ENCODE measurements around the gene EHD1.

Gene EHD1

DNA sequence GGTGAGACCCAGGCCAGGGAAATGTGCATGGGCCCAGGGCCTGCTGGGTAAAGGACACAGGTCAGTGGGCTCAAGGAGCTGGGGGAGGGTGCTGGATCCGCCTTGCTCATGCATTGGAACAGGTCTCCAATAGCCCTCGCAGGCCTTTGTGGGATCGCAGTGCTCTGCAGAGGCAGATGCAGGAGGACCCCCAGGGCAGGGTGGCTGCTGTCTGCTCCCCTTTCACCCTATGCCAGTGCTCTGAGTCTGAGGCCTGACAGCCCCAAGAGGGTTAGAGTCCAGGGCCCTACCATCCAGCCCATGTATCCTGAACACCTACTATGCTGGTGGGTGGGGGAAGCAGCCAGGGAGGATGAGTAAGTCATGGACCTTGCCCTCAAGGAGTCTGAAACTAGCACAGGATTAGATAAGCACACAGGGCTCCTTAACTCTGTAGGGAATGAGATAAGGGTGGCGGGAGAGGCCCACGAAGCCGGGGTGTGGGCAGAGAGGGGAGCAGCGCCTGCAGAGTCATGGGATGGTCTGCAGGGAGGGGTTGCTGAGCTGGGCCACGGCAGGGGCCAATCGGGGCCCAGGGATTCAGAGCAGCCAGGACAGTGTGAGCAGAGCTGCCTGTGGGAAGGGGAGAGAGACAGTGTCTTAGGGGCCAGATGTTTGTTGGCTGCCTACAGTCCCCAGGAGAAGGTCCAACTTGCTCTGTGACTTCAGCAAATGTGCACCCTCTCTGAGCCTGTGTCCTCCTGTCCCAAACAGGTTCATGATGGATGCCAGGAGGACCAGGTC lies 10.5 kb upstream of the EHD1 start:
- DNase-seq: no peak

GRCh38 chr11:64888406-64888728 lies 9.9 kb upstream of the EHD1 start:
- no peak for DNase-seq

DNA sequence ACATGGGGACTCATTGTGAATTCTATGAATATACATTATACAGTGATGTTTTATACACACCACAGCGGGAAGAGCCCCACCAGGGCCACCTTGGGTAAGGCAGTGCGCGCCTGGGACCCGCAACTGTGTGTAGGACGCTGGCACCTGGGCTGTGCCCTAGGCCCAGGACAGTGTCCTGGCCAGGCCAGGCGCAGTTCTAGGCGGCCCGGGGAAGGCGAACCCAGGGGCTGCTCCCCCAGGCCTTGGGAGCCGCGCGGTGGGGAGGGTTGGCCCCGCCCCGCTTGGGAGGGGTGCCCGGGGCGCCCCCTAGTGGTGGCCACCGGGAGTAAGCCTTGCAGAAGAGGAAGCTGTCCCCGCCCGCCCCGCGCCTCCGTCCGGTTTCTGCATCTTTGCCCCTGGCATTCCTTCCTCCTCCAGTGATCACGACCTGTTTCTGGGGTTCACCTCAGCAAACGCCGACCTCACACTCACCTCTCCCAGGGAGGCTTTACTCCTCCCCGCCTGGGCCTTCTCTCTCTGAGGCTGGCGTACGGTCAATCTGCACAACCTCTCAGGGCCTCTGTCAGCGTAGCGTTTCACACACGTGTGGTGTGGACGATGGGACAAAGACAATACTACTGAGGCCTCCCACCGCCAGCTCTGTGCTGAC lies 9.5 kb upstream of the EHD1 start:
- DNase-seq: peak; percentile 89

GRCh38 chr11:64887234-64887756 lies 8.9 kb upstream of the EHD1 start:
- no peak for DNase-seq

GRCh38 chr11:64885367-64886286 lies 7.2 kb upstream of the EHD1 start:
- DNase-seq: peak; percentile 48

GRCh38 chr11:64884019-64884418 lies 5.6 kb upstream of the EHD1 start:
- no peak for DNase-seq

- no peak for DNase-seq
Measured at GRCh38 chr11:64883575-64883974, 5.2 kb upstream of the EHD1 start.

DNA sequence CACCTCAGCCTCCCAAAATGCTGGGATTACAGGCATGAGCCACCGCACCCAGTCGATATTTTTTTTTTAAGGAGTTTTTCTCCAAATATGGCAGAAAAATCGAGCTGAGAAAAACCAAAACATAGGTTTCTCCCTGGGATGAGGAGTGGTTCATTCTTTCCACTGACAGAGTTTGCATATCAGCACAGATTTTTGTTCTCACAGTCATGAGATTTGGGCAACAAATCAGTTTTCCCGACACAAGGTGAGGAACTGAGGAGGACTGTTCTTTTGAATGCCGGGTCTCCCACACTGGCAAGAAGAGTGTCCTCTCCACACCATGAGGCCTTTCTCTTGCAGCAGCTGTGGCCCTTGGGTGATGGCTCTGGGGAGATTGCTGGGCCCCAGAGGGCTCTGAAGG lies 3.8 kb upstream of the EHD1 start:
- DNase-seq: no peak

- DNase-seq: no peak
Measured at GRCh38 chr11:64881476-64881875, 3.1 kb upstream of the EHD1 start.

GRCh38 chr11:64880240-64881001 lies 2.0 kb upstream of the EHD1 start:
- no peak for DNase-seq

DNA sequence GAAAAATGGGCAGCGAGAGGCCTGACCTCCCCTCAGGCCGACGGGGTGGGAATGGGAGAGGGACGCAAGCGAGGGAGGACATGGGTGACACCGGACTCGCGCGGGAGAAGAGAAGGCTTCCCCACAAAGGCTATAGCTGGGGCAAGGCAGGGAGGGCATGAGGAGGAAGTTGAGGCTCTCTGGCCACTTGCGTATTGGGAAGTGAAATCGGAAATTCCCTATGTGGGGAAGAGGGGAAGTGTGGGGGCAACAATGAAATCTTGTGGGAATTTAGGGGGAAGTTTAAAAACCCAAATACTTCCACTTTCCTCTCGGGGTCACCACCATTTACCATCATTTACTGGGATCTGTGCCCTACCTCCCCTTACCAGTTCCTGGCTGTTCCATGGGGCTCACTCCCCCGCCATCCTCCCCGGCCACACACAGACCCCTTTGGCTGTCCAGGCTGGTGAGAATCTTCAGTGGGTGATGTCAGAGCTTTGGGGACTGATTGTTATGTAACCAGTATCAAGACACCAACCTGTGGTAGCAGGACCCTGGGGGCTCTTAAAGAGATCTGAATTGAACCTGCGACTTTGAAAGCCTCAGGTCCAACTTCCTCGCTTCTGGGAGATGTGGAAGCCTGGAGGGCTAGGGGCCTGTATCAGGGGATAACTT lies 951 bp upstream of the EHD1 start:
- no peak for DNase-seq

GRCh38 chr11:64878223-64878493 lies 263 bp downstream of the EHD1 start:
- DNase-seq: no peak

- DNase-seq: peak; percentile 66
Measured at GRCh38 chr11:64877390-64878222, 815 bp downstream of the EHD1 start.

DNA sequence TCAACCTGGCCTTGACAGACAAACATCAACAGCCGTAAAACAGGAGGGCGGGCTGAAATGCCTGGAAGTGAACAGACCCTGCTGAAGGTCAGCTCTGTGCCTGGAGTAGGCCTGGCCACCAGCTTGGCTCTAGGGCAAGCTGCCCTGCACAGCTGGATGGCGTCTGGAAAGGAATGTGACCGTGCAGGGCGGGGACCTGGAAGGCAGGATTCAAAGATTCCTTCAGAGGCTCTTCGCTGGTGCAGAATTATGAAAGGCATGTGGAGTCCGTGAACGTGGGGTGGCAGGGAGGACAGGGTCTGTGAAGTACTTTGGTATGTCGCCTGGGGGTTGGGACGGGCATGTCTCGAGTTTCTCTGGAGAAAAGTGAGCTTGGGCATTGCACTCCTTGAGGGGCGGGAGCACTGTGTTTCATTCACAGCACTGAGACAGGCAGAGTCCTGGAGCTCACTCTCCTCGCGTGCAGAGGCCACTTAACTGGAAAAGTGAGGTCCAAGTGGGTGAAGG lies 1.5 kb downstream of the EHD1 start:
- DNase-seq: peak; percentile 42

- DNase-seq: peak; percentile 66
Measured at GRCh38 chr11:64876229-64876750, 2.1 kb downstream of the EHD1 start.

GRCh38 chr11:64875369-64876228 lies 2.8 kb downstream of the EHD1 start:
- no peak for DNase-seq

- no peak for DNase-seq
Measured at GRCh38 chr11:64874308-64875240, 3.8 kb downstream of the EHD1 start.

- DNase-seq: no peak
Measured at GRCh38 chr11:64872790-64873488, 5.5 kb downstream of the EHD1 start.
